ENCODE measurements around the gene WDR5. TPM values are rescaled to one million over a fixed set of nuclear protein-coding genes. Genes with fewer than 3 reads are reported as not detected.
A peak's percentile ranks its signal among the peaks of the same experiment; 100 is the strongest.

Gene WDR5
- total and polyA plus RNA-seq, 2 of the 13 experiments (the other 11 are each of a cell fraction or from before 2014, with no cell fraction given): 34.3 TPM

- no peak for TF ChIP-seq SOX13 (IDR thresholded peaks at IDR 0.05)
- TF ChIP-seq SOX13 (CRISPR knock-in tag; conservative IDR thresholded peaks at IDR 0.05 in 1 of 2, IDR thresholded peaks at IDR 0.05 in 1 of 2): peak in 1 of 2 experiments; percentile 37; a peak in 1 of 4 replicates
- TF ChIP-seq ZBTB43 (CRISPR knock-in tag; conservative IDR thresholded peaks at IDR 0.05): no peak
- TF ChIP-seq IRX3 (CRISPR knock-in tag; IDR thresholded peaks at IDR 0.05; ENCODE audit: borderline replicate concordance, low read depth): peak; percentile 29; the same call in 1 of the 2 replicates
- no peak for TF ChIP-seq HMG20A (CRISPR knock-in tag; IDR thresholded peaks at IDR 0.05; ENCODE audit: borderline replicate concordance)
- TF ChIP-seq PHF21A (CRISPR knock-in tag; IDR thresholded peaks at IDR 0.05): peak; percentile 93
- peak; percentile 82 for TF ChIP-seq BORCS8-MEF2B (CRISPR knock-in tag; IDR thresholded peaks at IDR 0.05)
- peak; percentile 51 for TF ChIP-seq SAP130 (CRISPR knock-in tag; IDR thresholded peaks at IDR 0.05; ENCODE audit: low read depth)
- no peak for TF ChIP-seq ELF4 (CRISPR knock-in tag; IDR thresholded peaks at IDR 0.05; ENCODE audit: borderline replicate concordance)
- TF ChIP-seq ZBTB42 (CRISPR knock-in tag; IDR thresholded peaks at IDR 0.05): no peak
- no peak for TF ChIP-seq EP300 (IDR thresholded peaks at IDR 0.05; ENCODE audit: low read depth in 2 of 2, low read length in 2 of 2)
- no peak for TF ChIP-seq EP300 (CRISPR knock-in tag; IDR thresholded peaks at IDR 0.05; ENCODE audit: borderline replicate concordance)
- 0 out of 2 replicates have a peak, but pooled peaks have one; percentile 8 for TF ChIP-seq SP5 (CRISPR knock-in tag; IDR thresholded peaks at IDR 0.05; ENCODE audit: borderline replicate concordance, low read depth)
- TF ChIP-seq ZNF441 (CRISPR knock-in tag; IDR thresholded peaks at IDR 0.05; ENCODE audit: borderline replicate concordance): no peak
- TF ChIP-seq DNMT3B (CRISPR knock-in tag; conservative IDR thresholded peaks at IDR 0.05): no peak
- TF ChIP-seq ZMYM3 (CRISPR knock-in tag; IDR thresholded peaks at IDR 0.05): peak; percentile 83
- 0 out of 2 replicates have a peak, but pooled peaks have one; percentile 7 for TF ChIP-seq ZNF790 (CRISPR knock-in tag; IDR thresholded peaks at IDR 0.05; ENCODE audit: borderline replicate concordance)
- no peak for TF ChIP-seq ZNF326 (CRISPR knock-in tag; IDR thresholded peaks at IDR 0.05; ENCODE audit: borderline replicate concordance)
- 0 out of 2 replicates have a peak, but pooled peaks have one; percentile 12 for TF ChIP-seq ZNF766 (CRISPR knock-in tag; IDR thresholded peaks at IDR 0.05; ENCODE audit: borderline replicate concordance)
- TF ChIP-seq ZNF572 (CRISPR knock-in tag; IDR thresholded peaks at IDR 0.05): peak; percentile 82; the same call in 1 of the 2 replicates
- peak; percentile 26; the same call in 1 of the 2 replicates for TF ChIP-seq BRD4 (CRISPR knock-in tag; IDR thresholded peaks at IDR 0.05)
- 0 out of 2 replicates have a peak, but pooled peaks have one; percentile 30 for TF ChIP-seq CBFB (CRISPR knock-in tag; IDR thresholded peaks at IDR 0.05)
- peak; percentile 82 for TF ChIP-seq PAXIP1 (CRISPR knock-in tag; conservative IDR thresholded peaks at IDR 0.05)
- TF ChIP-seq IRF9 (CRISPR knock-in tag; IDR thresholded peaks at IDR 0.05; ENCODE audit: borderline replicate concordance): no peak; the same call in 1 of the 2 replicates
- TF ChIP-seq KDM5B (CRISPR knock-in tag; IDR thresholded peaks at IDR 0.05; ENCODE audit: borderline replicate concordance): peak; percentile 39; the same call in 1 of the 2 replicates
These were observed 40.1 kb downstream of the WDR5 start (continued) for GRCh38 chr9:134175808-134176598.
